B cell (primary cell): ENCODE data around the gene FALEC. TPM values are rescaled to one million over a fixed set of nuclear protein-coding genes. Genes with fewer than 3 reads are reported as not detected.

Experiments
- ATAC-seq: fragments of 200-7000 bp; cut with Tn5 transposase; one replicate; pipeline ENCODE4 v1.10.0; 2021; ENCODE audit warnings: low read depth, mild to moderate bottlenecking, moderate number of reproducible peaks, moderate library complexity
- CTCF ChIA-PET: fragments of 350-600 bp; sonication (Branson Sonifier 250); formaldehyde crosslinking; loops from one replicate; lab custom pipeline; 2021; ENCODE audit warnings: antibody characterized with exemption, inconsistent platforms; lab: Charles Lee
- POLR2A ChIA-PET: fragments of 350-600 bp; sonication (Branson Sonifier 250); formaldehyde crosslinking; loops from one replicate; lab custom pipeline; 2021; ENCODE audit warnings: antibody characterized with exemption; lab: Charles Lee
- DNase-seq: peaks from one replicate; pipeline ENCODE4 v3.0.0; 2013
- H2AFZ ChIP-seq: 2 replicates; pipeline ENCODE4 v1.6.1; 2012; ENCODE audit warnings: mild to moderate bottlenecking, low read depth, low read length; ENCODE audit not compliant: insufficient read depth, poor library complexity, severe bottlenecking
- H3K27ac ChIP-seq, 2 donors: 1 replicate in 1 of 2; 2 replicates in 1 of 2; pipeline ENCODE4 v1.5.1; 2012 to 2013; ENCODE audit warnings: low read length in 2 of 2, mild to moderate bottlenecking in 2 of 2, moderate library complexity in 1 of 2
- H3K27me3 ChIP-seq, 4 experiments: fragments of 200-600 bp in 1 of 4; sonication (generic) in 1 of 4; replicated peaks in 1 of 4; 1 replicate in 2 of 4; 2 replicates in 2 of 4; pipeline versions ENCODE4 v1.6.1 to v1.7.0; 2013 to 2016; ENCODE audit warnings: low read length in 3 of 4, mild to moderate bottlenecking in 2 of 4, mixed read lengths in 1 of 4, moderate library complexity in 1 of 4; ENCODE audit not compliant: insufficient read depth in 4 of 4, control insufficient read depth in 3 of 4; ENCODE audit errors: control extremely low read depth in 1 of 4
- H3K36me3 ChIP-seq, 2 experiments: replicated peaks in 1 of 2; 1 replicate in 1 of 2; 2 replicates in 1 of 2; pipeline versions ENCODE4 v1.6.1 to v1.7.1; 2013; ENCODE audit warnings: low read length in 1 of 2; ENCODE audit not compliant: insufficient read depth in 2 of 2, control insufficient read depth in 1 of 2; ENCODE audit errors: control extremely low read depth in 1 of 2, extremely low read depth in 1 of 2
- H3K4me1 ChIP-seq, 2 donors: fragments of 200-600 bp in 1 of 2; sonication (generic) in 1 of 2; 1 replicate in 1 of 2; 2 replicates in 1 of 2; pipeline versions ENCODE4 v1.5.1 to v1.6.1; 2013 to 2017; ENCODE audit warnings: low read length in 2 of 2; ENCODE audit not compliant: control insufficient read depth in 2 of 2, insufficient read depth in 2 of 2
- H3K4me2 ChIP-seq: replicated peaks from 2 replicates; pipeline ENCODE3; 2012; ENCODE audit warnings: mild to moderate bottlenecking, low read depth, low read length; ENCODE audit not compliant: poor library complexity, severe bottlenecking
- H3K4me3 ChIP-seq, 5 experiments: fragments of 200-600 bp in 1 of 5; sonication (generic) in 1 of 5; 1 replicate in 3 of 5; 2 replicates in 2 of 5; pipeline versions ENCODE4 v1.5.1 to v1.7.0; 2011 to 2016; ENCODE audit warnings: low read length in 4 of 5, mild to moderate bottlenecking in 4 of 5, low read depth in 2 of 5, control low read depth in 1 of 5, moderate library complexity in 1 of 5; ENCODE audit not compliant: insufficient read depth in 1 of 5; ENCODE audit errors: control extremely low read depth in 1 of 5, extremely low read depth in 1 of 5
- H3K79me2 ChIP-seq: fragments of 200-600 bp; sonication (generic); one replicate; pipeline ENCODE4 v1.6.0; 2016; ENCODE audit warnings: low read length; ENCODE audit not compliant: control insufficient read depth, insufficient read depth
- H3K9ac ChIP-seq: fragments of 200-600 bp; sonication (generic); 2 replicates; pipeline ENCODE4 v1.6.1; 2017; ENCODE audit warnings: mild to moderate bottlenecking, low read length, moderate library complexity
- H3K9me3 ChIP-seq, 3 donors: one replicate each; pipeline versions ENCODE4 v1.6.1 to v1.7.1; 2013; ENCODE audit warnings: low read length in 2 of 3; ENCODE audit not compliant: control insufficient read depth in 2 of 3, insufficient read depth in 1 of 3; ENCODE audit errors: control extremely low read depth in 1 of 3
- H4K20me1 ChIP-seq: 2 replicates; pipeline ENCODE4 v1.6.0; 2012; ENCODE audit warnings: mild to moderate bottlenecking, low read length; ENCODE audit not compliant: insufficient read depth, control insufficient read depth, poor library complexity, severe bottlenecking
- H3K27ac Mint-ChIP-seq: one replicate; pipeline ENCODE4 v1.8.0; 2021; ENCODE audit warnings: mixed read lengths
- H3K27me3 Mint-ChIP-seq: one replicate; pipeline ENCODE4 v1.8.0; 2021; ENCODE audit warnings: mixed read lengths
- H3K4me1 Mint-ChIP-seq: one replicate; pipeline ENCODE4 v1.8.0; 2021; ENCODE audit warnings: mixed read lengths
- H3K4me3 Mint-ChIP-seq: one replicate; pipeline ENCODE4 v1.8.0; 2021; ENCODE audit warnings: mixed read lengths
- H3K9me3 Mint-ChIP-seq: one replicate; pipeline ENCODE4 v1.8.0; 2022; ENCODE audit warnings: mixed read lengths; ENCODE audit not compliant: insufficient read depth
- CTCF ChIP-seq: fragments of 200-600 bp; IDR thresholded peaks from one replicate; pipeline ENCODE4 v1.8.0; 2022; ENCODE audit warnings: antibody characterized with exemption, mild to moderate bottlenecking
- EZH2 ChIP-seq: IDR thresholded peaks from 2 replicates; pipeline ENCODE4 v1.6.1; 2012; ENCODE audit warnings: borderline replicate concordance, low read depth, mild to moderate bottlenecking, moderate library complexity, low read length; ENCODE audit not compliant: insufficient read depth, poor library complexity, severe bottlenecking
- WGBS: methylation state at CpG from one replicate; pipeline ENCODE4 v1.1.5; 2013; ENCODE audit warnings: missing lambda C conversion rate; ENCODE audit not compliant: insufficient coverage; 5-methylcytosine and 5-hydroxymethylcytosine counted together
- intact Hi-C: fragments of 100-400 bp; cut with micrococcal nuclease; formaldehyde crosslinking; loops from one replicate; pipeline ENCODE4 v1.10.0; 2022
- polyA plus RNA-seq: library from polyadenylated mRNA; depleted of rRNA; stranded (reverse); fragments of >200 nt; gene quantifications from 2 replicates; pipeline ENCODE4 v1.2.3, GENCODE V29; 2012
- total RNA-seq, 2 donors: library from RNA; stranded (reverse); fragments of 120-200 nt in 1 of 2; gene quantifications; 1 replicate in 1 of 2; 2 replicates in 1 of 2; pipeline versions ENCODE4 v1.2.3 to v1.2.4, GENCODE V29; 2013 to 2022

Gene FALEC
- total and polyA plus RNA-seq, 2 donors (not counting 1 experiment from before 2014, with no cell fraction given), result 1.1 to 2.6 TPM

- H3K9me3 ChIP-seq, result no peaks in the 10 kb centered on the region
- DNase-seq (peak; percentile 12), ATAC-seq (no peak)
- ChIA-PET POLR2A (interaction anchor here (0.9 to 10.3 kb wide), 4 partner anchors 9 to 203 kb away, joined by 3 to 371 read pairs (median 4); partner anchors contain the start of genes ENSA, MCL1 and RPRD2), CTCF (interaction anchor here (0.9 to 18.0 kb wide), 5 partner anchors 10 to 103 kb away, joined by 3 to 661 read pairs (median 157); partner anchors contain the start of genes ENSA and MCL1)
- no peaks in the 10 kb centered on the region for H3K27me3 ChIP-seq
- H2AFZ ChIP-seq, result peak overlapping the region; percentile 11
- H3K9ac ChIP-seq, result peak overlapping the region; percentile 55
- H3K4me2 ChIP-seq, result peak overlapping the region; percentile 77
- H3K27me3 Mint-ChIP-seq, result no peaks in the 10 kb centered on the region
- no peaks in the 10 kb centered on the region for H3K9me3 Mint-ChIP-seq
- H3K79me2 ChIP-seq, result peaks cover 49% of the 10 kb centered on the region
- H3K4me1 Mint-ChIP-seq, result peaks cover 81% of the 10 kb centered on the region
- intact Hi-C loops, result no loop called here
- no peaks in the 10 kb centered on the region for H4K20me1 ChIP-seq
- WGBS, result 85% methylated on average over 8 of the region's 12 CpGs
- H3K4me1 ChIP-seq, result peaks cover 89 to 97% of the 10 kb centered on the region in 2 donors
- H3K4me3 ChIP-seq, result peak overlapping the region; percentile 31 to 67 (median 53)
- TF ChIP-seq CTCF (no peak), EZH2 (no peak)
- H3K27ac ChIP-seq, result peak overlapping the region; percentile 96 to 99
- peak overlapping the region; percentile 80 for H3K4me3 Mint-ChIP-seq
- peaks cover 0 to 12% of the 10 kb centered on the region in 2 experiments for H3K36me3 ChIP-seq
- H3K27ac Mint-ChIP-seq, result peak overlapping the region; percentile 94
Measured at GRCh38 chr1:150566589-150567340, 51.2 kb downstream of the FALEC start.

- peak overlapping the region; percentile 77 for H3K4me2 ChIP-seq
- peaks cover 3% of the 10 kb centered on the region for H4K20me1 ChIP-seq
- peaks cover 94 to 98% of the 10 kb centered on the region in 2 donors for H3K4me1 ChIP-seq
- peak overlapping the region; percentile 31 to 67 (median 53) for H3K4me3 ChIP-seq
- Mint-ChIP-seq H3K27me3 (no peaks in the 10 kb centered on the region), H3K4me1 (peaks cover 78% of the 10 kb centered on the region), H3K4me3 (peak overlapping the region; percentile 80), H3K9me3 (no peaks in the 10 kb centered on the region), H3K27ac (peak overlapping the region; percentile 94)
- H3K36me3 ChIP-seq, result peaks cover 0 to 13% of the 10 kb centered on the region in 2 experiments
- no peaks in the 10 kb centered on the region for H3K27me3 ChIP-seq
- TF ChIP-seq EZH2 (no peak), CTCF (no peak)
- peak overlapping the region; percentile 96 to 99 for H3K27ac ChIP-seq
- intact Hi-C loops, result no loop called here
- ChIA-PET CTCF (interaction anchor here (0.9 to 19.2 kb wide), 5 partner anchors 6 to 104 kb away, joined by 3 to 497 read pairs (median 157); partner anchors contain the start of gene MCL1), POLR2A (interaction anchor here (0.9 to 10.3 kb wide), 4 partner anchors 8 to 203 kb away, joined by 3 to 371 read pairs (median 4); partner anchors contain the start of genes ENSA, MCL1 and RPRD2)
- 0% methylated on average over 1 of the region's 3 CpGs for WGBS
- peaks cover 55% of the 10 kb centered on the region for H3K79me2 ChIP-seq
- peak overlapping the region; percentile 11 for H2AFZ ChIP-seq
- ATAC-seq (peak; percentile 4), DNase-seq (peak; percentile 79)
- H3K9me3 ChIP-seq, result no peaks in the 10 kb centered on the region
- H3K9ac ChIP-seq, result peak overlapping the region; percentile 55
Measured at GRCh38 chr1:150567341-150567716, 51.8 kb downstream of the FALEC start.
